ENCODE measurements around the gene EID1. TPM values are rescaled to one million over a fixed set of nuclear protein-coding genes. Genes with fewer than 3 reads are reported as not detected.

Gene EID1, protein sequence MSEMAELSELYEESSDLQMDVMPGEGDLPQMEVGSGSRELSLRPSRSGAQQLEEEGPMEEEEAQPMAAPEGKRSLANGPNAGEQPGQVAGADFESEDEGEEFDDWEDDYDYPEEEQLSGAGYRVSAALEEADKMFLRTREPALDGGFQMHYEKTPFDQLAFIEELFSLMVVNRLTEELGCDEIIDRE
- polyA plus RNA-seq (2013, experiment 1 of 2) = 245 TPM
- 255 TPM for polyA plus RNA-seq (2013, experiment 2 of 2)

DNA sequence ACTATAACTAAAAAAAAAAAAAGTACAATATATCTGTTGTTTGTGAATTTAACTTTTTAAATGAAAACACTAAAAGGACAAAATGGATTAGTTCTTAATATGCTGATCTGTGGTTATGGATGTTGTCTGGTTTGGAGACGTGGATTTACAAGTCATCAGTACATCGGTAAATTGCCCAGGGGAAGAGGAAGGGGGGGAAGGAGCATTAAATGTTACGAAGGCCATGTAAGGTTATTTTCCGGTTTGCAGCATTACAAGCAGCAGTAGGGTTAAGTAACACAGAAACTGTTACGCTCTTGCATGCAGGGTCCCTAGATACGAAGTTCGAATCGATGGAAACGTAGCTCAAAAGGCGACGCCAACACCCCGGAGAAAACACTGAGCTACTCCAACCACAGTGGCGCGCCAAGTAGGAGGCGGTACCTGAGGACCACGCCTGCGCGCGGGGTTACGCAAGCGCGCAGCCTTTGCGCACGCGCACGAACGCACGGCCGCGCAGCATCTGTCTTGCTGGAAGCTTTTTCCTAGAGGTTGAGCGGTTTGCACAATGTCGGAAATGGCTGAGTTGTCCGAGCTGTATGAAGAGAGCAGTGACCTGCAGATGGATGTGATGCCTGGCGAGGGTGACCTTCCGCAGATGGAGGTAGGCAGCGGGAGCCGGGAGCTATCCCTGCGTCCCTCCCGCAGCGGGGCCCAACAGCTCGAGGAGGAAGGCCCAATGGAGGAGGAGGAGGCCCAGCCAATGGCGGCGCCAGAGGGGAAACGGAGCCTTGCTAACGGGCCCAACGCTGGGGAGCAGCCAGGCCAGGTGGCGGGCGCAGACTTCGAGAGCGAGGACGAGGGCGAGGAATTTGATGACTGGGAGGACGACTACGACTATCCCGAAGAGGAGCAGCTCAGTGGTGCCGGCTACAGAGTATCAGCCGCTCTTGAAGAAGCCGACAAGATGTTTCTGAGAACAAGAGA is at the start of gene EID1:
EID1 (plus strand) TSS at position 505 of the 966 bp plus-strand sequence; CDS start at position 548, 43 bp downstream.
- peak within 1 kb of the TSS; percentile 93 for H3K9ac ChIP-seq (ENCODE audit: low read depth, low read length, poor library complexity)
- no peak within 1 kb of the TSS for H2BK120ac ChIP-seq (ENCODE audit: low read depth, low read length)
- peak within 1 kb of the TSS; percentile 0 for H3K23ac ChIP-seq (ENCODE audit: low read depth, low read length, poor library complexity)
- H3K79me1 ChIP-seq (ENCODE audit: low read depth, low read length) = peaks cover 1% of the 10 kb centered on the region
- no peak within 1 kb of the TSS for H4K91ac ChIP-seq (ENCODE audit: low read depth, low read length, poor library complexity)
- H2AK5ac ChIP-seq (ENCODE audit: low read depth, low read length) = no peak within 1 kb of the TSS
- peak within 1 kb of the TSS; percentile 86 for H3K14ac ChIP-seq (ENCODE audit: low read length)
- no peak within 1 kb of the TSS for H2BK12ac ChIP-seq (ENCODE audit: low read length)
- no CpG with 5 or more reads among the region's 58 CpGs for WGBS, 2 donors (ENCODE audit: extremely low coverage in 2 of 2, insufficient read length in 2 of 2, insufficient replicate concordance in 1 of 2)
- H3K27me3 ChIP-seq (ENCODE audit: control insufficient read depth in 3 of 3, insufficient read depth in 3 of 3, low read depth in 1 of 3, low read length in 3 of 3) = no peaks in the 10 kb centered on the region
- peak within 1 kb of the TSS; percentile 84 for H3K27ac ChIP-seq (replicated peaks; ENCODE audit: low read length)
- peak within 1 kb of the TSS; percentile 80 for H2AFZ ChIP-seq (ENCODE audit: low read length)
- no peak within 1 kb of the TSS for H3K4ac ChIP-seq (ENCODE audit: low read length)
- H3K18ac ChIP-seq (ENCODE audit: low read length) = peak within 1 kb of the TSS; percentile 88
- H3K36me3 ChIP-seq (replicated peaks in 1 of 2; ENCODE audit: control insufficient read depth in 2 of 2, insufficient read depth in 2 of 2, low read length in 2 of 2) = peaks cover 0 to 12% of the 10 kb centered on the region in 2 donors
- peak within 1 kb of the TSS; percentile 72 to 97 for H3K4me3 ChIP-seq (ENCODE audit: low read length in 2 of 2)
- H3K4me1 ChIP-seq (ENCODE audit: control insufficient read depth in 2 of 2, insufficient read depth in 1 of 2, low read depth in 1 of 2, low read length in 2 of 2) = peaks cover 4 to 5% of the 10 kb centered on the region in 2 donors
- H2BK15ac ChIP-seq (ENCODE audit: low read length) = no peak within 1 kb of the TSS
- H4K8ac ChIP-seq (ENCODE audit: low read depth, low read length) = no peak within 1 kb of the TSS
- H3K4me2 ChIP-seq (ENCODE audit: insufficient read depth, low read length, poor library complexity, severe bottlenecking) = peak within 1 kb of the TSS; percentile 65
- peak; percentile 92 for DNase-seq (ENCODE audit: low spot score)
- H3K9me3 ChIP-seq (replicated peaks in 1 of 2; ENCODE audit: control insufficient read depth in 2 of 2, insufficient read depth in 1 of 2, low read depth in 1 of 2, low read length in 2 of 2) = no peaks in the 10 kb centered on the region
- H2BK5ac ChIP-seq (ENCODE audit: low read length) = no peak within 1 kb of the TSS

DNA sequence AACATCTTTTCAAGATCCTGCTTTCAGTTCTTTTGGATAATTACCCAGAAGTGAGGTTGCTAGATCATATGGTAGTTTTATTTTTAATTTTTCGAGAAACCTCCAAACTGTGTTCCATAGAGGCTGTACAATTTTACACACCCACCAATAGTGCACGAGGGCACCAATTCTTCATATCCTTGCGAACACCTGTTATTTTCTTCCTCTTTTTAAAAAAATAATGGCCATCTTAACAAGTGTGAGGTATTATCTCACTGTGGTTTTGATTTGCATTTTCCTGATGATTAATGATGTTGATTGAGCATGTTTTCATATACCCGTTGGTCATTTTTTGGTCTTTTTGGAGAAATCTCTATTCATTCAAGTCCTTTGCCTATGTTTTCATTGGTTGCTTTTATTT is 49.5 kb upstream of the EID1 start:
- Histone ChIP-seq H3K4ac (ENCODE audit: low read length) (no peak overlapping the region), H2AK5ac (ENCODE audit: low read depth, low read length) (no peak overlapping the region), H2AFZ (ENCODE audit: low read length) (no peak overlapping the region), H3K4me1 (ENCODE audit: control insufficient read depth in 2 of 2, insufficient read depth in 1 of 2, low read depth in 1 of 2, low read length in 2 of 2) (no peaks in the 10 kb centered on the region), H2BK5ac (ENCODE audit: low read length) (no peak overlapping the region), H3K9me3 (replicated peaks in 1 of 2; ENCODE audit: control insufficient read depth in 2 of 2, insufficient read depth in 1 of 2, low read depth in 1 of 2, low read length in 2 of 2) (peaks cover 0 to 1% of the 10 kb centered on the region in 2 donors), H3K4me2 (ENCODE audit: insufficient read depth, low read length, poor library complexity, severe bottlenecking) (no peak overlapping the region), H3K27me3 (ENCODE audit: control insufficient read depth in 3 of 3, insufficient read depth in 3 of 3, low read depth in 1 of 3, low read length in 3 of 3) (no peaks in the 10 kb centered on the region), H3K18ac (ENCODE audit: low read length) (no peak overlapping the region), H4K91ac (ENCODE audit: low read depth, low read length, poor library complexity) (no peak overlapping the region), H2BK120ac (ENCODE audit: low read depth, low read length) (no peak overlapping the region), H3K23ac (ENCODE audit: low read depth, low read length, poor library complexity) (no peak overlapping the region), H3K9ac (ENCODE audit: low read depth, low read length, poor library complexity) (no peak overlapping the region), H3K14ac (ENCODE audit: low read length) (no peak overlapping the region), H3K4me3 (ENCODE audit: low read length in 2 of 2) (no peak overlapping the region), H3K27ac (replicated peaks; ENCODE audit: low read length) (no peak overlapping the region), H3K36me3 (replicated peaks in 1 of 2; ENCODE audit: control insufficient read depth in 2 of 2, insufficient read depth in 2 of 2, low read length in 2 of 2) (no peaks in the 10 kb centered on the region), H2BK15ac (ENCODE audit: low read length) (no peak overlapping the region), H3K79me1 (ENCODE audit: low read depth, low read length) (no peaks in the 10 kb centered on the region), H2BK12ac (ENCODE audit: low read length) (no peak overlapping the region), H4K8ac (ENCODE audit: low read depth, low read length) (no peak overlapping the region)
- DNase-seq (ENCODE audit: low spot score) = no peak
- WGBS, 2 donors (ENCODE audit: extremely low coverage in 2 of 2, insufficient read length in 2 of 2, insufficient replicate concordance in 1 of 2) = no CpG with 5 or more reads among the region's 4 CpGs

DNA sequence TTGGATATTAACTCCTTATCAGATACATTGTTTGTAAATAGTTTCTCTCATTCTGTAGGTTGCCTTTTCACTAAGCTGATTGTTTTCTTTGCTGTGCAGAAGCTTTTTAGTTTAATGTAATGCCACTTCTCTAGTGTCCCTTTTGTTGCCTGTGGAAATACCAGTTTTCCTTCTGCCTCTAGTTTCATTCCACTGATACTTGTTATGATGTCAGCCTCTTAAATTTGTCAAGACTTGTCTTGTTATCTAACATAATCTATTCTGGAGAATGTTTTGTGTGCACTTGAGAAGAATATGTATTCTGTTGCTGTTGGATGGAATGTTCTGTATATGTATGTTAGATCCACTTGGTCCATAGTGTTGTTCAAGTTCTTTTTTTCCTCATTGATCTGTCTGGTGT is 49.0 kb upstream of the EID1 start:
- H3K27ac ChIP-seq (replicated peaks; ENCODE audit: low read length) = no peak overlapping the region
- H2AFZ ChIP-seq (ENCODE audit: low read length) = no peak overlapping the region
- no peak overlapping the region for H3K4me3 ChIP-seq (ENCODE audit: low read length in 2 of 2)
- peaks cover 0 to 6% of the 10 kb centered on the region in 2 donors for H3K9me3 ChIP-seq (replicated peaks in 1 of 2; ENCODE audit: control insufficient read depth in 2 of 2, insufficient read depth in 1 of 2, low read depth in 1 of 2, low read length in 2 of 2)
- no peak overlapping the region for H4K91ac ChIP-seq (ENCODE audit: low read depth, low read length, poor library complexity)
- H2AK5ac ChIP-seq (ENCODE audit: low read depth, low read length) = no peak overlapping the region
- H3K4ac ChIP-seq (ENCODE audit: low read length) = no peak overlapping the region
- no peak overlapping the region for H3K9ac ChIP-seq (ENCODE audit: low read depth, low read length, poor library complexity)
- DNase-seq (ENCODE audit: low spot score) = no peak
- no peak overlapping the region for H2BK5ac ChIP-seq (ENCODE audit: low read length)
- H2BK120ac ChIP-seq (ENCODE audit: low read depth, low read length) = no peak overlapping the region
- no peak overlapping the region for H4K8ac ChIP-seq (ENCODE audit: low read depth, low read length)
- H3K4me2 ChIP-seq (ENCODE audit: insufficient read depth, low read length, poor library complexity, severe bottlenecking) = no peak overlapping the region
- H2BK15ac ChIP-seq (ENCODE audit: low read length) = no peak overlapping the region
- H2BK12ac ChIP-seq (ENCODE audit: low read length) = no peak overlapping the region
- H3K18ac ChIP-seq (ENCODE audit: low read length) = no peak overlapping the region
- no peak overlapping the region for H3K23ac ChIP-seq (ENCODE audit: low read depth, low read length, poor library complexity)
- no peaks in the 10 kb centered on the region for H3K27me3 ChIP-seq (ENCODE audit: control insufficient read depth in 3 of 3, insufficient read depth in 3 of 3, low read depth in 1 of 3, low read length in 3 of 3)
- H3K4me1 ChIP-seq (ENCODE audit: control insufficient read depth in 2 of 2, insufficient read depth in 1 of 2, low read depth in 1 of 2, low read length in 2 of 2) = no peaks in the 10 kb centered on the region
- H3K79me1 ChIP-seq (ENCODE audit: low read depth, low read length) = no peaks in the 10 kb centered on the region
- no peaks in the 10 kb centered on the region for H3K36me3 ChIP-seq (replicated peaks in 1 of 2; ENCODE audit: control insufficient read depth in 2 of 2, insufficient read depth in 2 of 2, low read length in 2 of 2)
- no peak overlapping the region for H3K14ac ChIP-seq (ENCODE audit: low read length)

- H3K9ac ChIP-seq (ENCODE audit: low read depth, low read length, poor library complexity) = no peak overlapping the region
- DNase-seq (ENCODE audit: low spot score) = no peak
- H3K79me1 ChIP-seq (ENCODE audit: low read depth, low read length) = no peaks in the 10 kb centered on the region
- no peak overlapping the region for H2BK12ac ChIP-seq (ENCODE audit: low read length)
- peaks cover 0 to 6% of the 10 kb centered on the region in 2 donors for H3K9me3 ChIP-seq (replicated peaks in 1 of 2; ENCODE audit: control insufficient read depth in 2 of 2, insufficient read depth in 1 of 2, low read depth in 1 of 2, low read length in 2 of 2)
- H3K4me3 ChIP-seq (ENCODE audit: low read length in 2 of 2) = no peak overlapping the region
- no peak overlapping the region for H3K14ac ChIP-seq (ENCODE audit: low read length)
- no peak overlapping the region for H4K8ac ChIP-seq (ENCODE audit: low read depth, low read length)
- no peak overlapping the region for H3K18ac ChIP-seq (ENCODE audit: low read length)
- peaks cover 0 to 2% (median 0%) of the 10 kb centered on the region in 3 experiments for H3K27me3 ChIP-seq (ENCODE audit: control insufficient read depth in 3 of 3, insufficient read depth in 3 of 3, low read depth in 1 of 3, low read length in 3 of 3)
- no peak overlapping the region for H3K27ac ChIP-seq (replicated peaks; ENCODE audit: low read length)
- no peak overlapping the region for H3K4me2 ChIP-seq (ENCODE audit: insufficient read depth, low read length, poor library complexity, severe bottlenecking)
- no peak overlapping the region for H2BK120ac ChIP-seq (ENCODE audit: low read depth, low read length)
- H2BK5ac ChIP-seq (ENCODE audit: low read length) = no peak overlapping the region
- no peak overlapping the region for H2BK15ac ChIP-seq (ENCODE audit: low read length)
- no peak overlapping the region for H2AFZ ChIP-seq (ENCODE audit: low read length)
- H3K36me3 ChIP-seq (replicated peaks in 1 of 2; ENCODE audit: control insufficient read depth in 2 of 2, insufficient read depth in 2 of 2, low read length in 2 of 2) = no peaks in the 10 kb centered on the region
- H4K91ac ChIP-seq (ENCODE audit: low read depth, low read length, poor library complexity) = no peak overlapping the region
- no peak overlapping the region for H2AK5ac ChIP-seq (ENCODE audit: low read depth, low read length)
- H3K23ac ChIP-seq (ENCODE audit: low read depth, low read length, poor library complexity) = no peak overlapping the region
- peaks cover 0 to 1% of the 10 kb centered on the region in 2 donors for H3K4me1 ChIP-seq (ENCODE audit: control insufficient read depth in 2 of 2, insufficient read depth in 1 of 2, low read depth in 1 of 2, low read length in 2 of 2)
- no peak overlapping the region for H3K4ac ChIP-seq (ENCODE audit: low read length)
Observed at GRCh38 chr15:48832648-48833047, 45.3 kb upstream of the EID1 start.
